GM18861 (cell line): ENCODE data around the gene TFPT.
"Not testable (repeated sequence)": the region's sequence is repeated elsewhere in the genome, so short reads cannot be mapped to it uniquely, and the experiment has no call there.

Experiments used
- ATAC-seq: cut with Tn5 transposase; IDR thresholded peaks from one replicate; pipeline ENCODE4 v1.9.1; 2021; ENCODE audit not compliant: unreplicated experiment

Gene TFPT

DNA sequence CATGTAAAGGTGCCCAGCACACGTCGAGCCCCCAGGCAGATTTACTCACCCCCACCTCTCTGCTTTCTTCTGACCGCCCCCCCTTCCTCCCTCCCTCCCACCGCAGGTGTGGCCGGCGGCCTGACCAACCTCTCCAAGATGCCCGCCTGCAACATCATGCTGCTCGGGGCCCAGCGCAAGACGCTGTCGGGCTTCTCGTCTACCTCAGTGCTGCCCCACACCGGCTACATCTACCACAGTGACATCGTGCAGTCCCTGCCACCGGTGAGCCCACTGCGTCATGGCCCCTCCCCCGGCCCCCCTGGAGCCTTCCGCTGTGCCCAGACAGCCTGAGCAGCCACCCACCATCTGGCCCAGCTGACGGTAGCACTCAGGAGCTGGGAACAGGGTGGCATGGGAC, 8.9 kb upstream of the TFPT start:
- ATAC-seq, result no peak

DNA sequence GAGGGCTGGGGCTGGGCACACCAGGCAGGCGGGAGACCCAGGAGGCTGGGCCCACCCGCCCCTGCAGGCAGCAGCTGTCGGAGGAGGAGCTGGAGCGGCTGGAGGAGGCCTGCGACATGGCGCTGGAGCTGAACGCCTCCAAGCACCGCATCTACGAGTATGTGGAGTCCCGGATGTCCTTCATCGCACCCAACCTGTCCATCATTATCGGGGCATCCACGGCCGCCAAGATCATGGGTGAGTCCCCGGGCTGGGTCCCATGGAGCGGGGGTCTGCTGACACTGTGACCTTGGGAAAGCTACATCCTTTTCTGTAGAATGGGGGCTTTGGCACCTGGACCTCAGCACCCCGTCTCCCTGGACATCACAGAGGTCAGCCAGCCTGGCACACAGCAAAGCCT, 8.2 kb upstream of the TFPT start:
- ATAC-seq, result no peak

DNA sequence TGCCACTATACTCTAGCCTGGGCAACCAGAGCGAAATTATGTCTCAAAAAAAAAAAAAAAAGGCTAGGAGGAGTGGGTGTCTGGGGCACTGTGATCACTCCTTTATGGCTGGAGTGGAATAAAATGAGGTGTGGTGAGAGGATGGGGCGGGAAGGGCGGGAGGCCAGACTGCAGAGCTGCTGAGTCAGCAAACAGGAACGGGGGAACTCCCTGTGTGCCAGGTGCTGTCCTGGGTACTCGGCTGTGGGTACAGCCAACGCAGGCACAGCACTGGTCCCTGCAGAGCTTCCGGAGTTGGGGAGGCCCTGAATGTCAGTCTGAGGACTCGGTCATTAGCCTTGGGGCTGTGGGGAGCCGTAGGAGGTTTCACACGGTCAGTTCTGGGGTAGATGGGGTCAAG, 5.8 kb upstream of the TFPT start:
- no peak for ATAC-seq

DNA sequence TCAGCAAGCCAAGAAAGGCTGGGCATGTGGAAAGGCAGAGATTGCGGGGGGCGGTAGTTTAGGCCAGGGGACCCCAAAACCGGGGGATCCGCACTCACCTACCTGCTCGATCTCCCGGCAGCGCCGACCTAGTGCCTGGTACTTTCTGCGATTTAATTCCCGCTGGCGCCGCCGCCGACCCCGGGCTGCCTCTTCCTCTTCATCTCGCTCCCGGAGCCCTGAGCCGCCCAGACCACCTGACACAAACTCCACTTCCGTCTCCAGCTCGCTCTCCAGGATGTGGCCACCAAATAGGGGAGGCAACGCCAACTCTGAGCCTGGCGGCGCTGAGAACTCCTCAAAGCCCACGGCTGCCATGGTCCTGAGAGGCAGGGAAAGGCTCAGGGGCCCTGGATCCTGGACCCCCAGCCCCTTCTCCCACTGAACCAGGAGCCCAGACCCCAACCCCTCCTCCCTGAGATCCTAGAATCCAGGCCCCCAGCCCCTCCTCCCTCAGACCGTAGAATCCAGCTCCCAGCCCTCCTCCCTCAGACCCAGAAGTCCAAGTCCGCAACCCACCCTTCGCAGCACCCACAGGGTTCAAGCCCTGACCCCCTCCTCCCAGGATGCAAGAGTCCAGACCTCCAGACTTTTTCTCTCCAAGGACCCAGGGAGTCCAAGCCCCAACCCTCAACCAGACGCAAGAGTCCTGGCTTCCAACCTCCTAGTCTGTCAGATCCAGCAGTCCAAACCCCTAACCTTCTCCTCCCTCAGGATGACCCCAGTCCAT, 933 bp downstream of the TFPT start:
- ATAC-seq, result no peak

DNA sequence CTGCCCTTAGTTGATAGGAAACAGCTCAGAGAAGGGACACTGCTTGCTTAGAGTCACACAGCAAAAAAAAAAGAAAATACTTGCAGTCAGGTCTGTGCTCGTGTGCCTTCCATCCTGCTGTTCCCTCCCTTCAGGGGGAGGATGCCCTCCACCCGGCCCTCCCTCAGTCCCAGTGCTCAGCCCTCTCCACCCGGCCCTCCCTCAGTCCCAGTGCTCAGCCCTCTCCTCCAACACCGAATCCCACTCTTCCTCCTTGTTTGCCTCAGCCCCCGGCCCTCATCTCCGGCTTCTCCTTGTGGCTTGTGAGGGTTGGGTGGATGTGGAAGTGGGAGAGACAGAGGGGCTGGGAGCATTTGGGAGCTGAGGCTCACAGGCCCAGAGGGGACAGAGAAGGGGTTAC, 5.8 kb downstream of the TFPT start:
- ATAC-seq, result no peak

DNA sequence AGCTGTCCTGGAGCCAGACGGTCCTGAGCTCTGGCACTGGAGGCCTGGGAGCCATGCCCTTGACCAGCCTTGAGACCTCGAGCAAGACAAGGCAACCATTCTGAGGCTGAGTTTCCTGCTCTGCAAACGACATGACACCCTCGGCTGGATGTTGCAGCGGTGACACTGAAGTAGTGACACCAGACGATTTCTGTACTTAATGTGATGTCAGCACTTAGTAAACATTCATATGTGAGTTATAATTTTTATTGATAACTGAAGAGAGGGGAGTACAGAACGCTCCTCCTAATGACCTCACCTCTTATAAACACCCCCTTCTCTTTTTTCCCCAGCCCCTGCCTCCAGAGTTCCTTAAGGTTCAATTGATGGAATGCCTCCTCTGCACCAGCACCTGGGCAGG, 7.0 kb downstream of the TFPT start:
- ATAC-seq, result no peak

DNA sequence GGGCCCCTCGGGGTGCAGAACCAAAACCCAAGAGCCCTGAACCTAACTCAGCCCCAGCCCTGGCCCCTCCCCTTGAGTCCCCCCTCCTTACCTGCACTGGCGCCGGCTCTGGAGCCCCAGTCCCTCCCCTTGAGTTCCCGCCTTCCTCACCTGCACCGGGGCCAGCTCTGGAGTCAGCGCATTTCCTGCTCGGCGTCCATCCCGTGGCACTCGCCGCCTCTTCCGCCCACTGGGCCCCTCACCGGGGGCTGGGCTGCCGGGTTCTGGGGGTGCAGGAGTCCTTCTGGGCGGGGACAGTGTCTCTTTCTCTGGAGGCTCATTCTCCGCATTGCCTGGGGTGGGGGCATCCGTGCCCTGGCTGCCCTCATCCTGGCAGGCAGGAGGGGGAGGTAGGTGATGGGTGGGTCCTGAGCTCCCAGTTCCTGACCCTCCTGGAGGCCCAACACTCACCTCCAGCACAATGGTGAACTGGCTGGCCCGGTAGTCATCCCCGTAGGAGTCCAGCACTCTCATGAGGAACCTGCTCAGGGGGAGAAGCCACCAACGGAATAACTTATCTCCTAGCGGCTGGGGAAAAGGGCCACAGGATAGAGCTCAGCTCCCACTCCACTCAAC, 7.5 kb downstream of the TFPT start:
- ATAC-seq, result no peak

DNA sequence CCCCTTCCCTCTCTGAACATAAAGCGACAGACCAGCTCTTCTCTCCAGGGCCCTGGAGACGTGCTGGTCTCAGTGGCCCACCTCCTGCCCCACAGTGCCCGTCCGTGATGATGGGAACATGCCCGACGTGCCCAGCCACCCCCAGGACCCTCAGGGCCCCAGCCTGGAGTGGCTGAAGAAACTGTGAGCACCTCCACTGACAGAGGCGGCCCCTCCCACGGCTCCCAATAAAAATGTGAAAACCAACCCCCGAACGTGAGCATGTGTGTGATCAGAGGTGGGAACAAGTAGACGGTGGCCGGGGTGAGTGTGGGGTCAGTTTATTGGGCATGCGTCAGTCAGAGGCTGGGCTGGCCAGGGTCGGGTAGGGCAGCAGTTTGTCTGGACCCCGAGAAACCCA, 8.7 kb downstream of the TFPT start:
- no peak for ATAC-seq

DNA sequence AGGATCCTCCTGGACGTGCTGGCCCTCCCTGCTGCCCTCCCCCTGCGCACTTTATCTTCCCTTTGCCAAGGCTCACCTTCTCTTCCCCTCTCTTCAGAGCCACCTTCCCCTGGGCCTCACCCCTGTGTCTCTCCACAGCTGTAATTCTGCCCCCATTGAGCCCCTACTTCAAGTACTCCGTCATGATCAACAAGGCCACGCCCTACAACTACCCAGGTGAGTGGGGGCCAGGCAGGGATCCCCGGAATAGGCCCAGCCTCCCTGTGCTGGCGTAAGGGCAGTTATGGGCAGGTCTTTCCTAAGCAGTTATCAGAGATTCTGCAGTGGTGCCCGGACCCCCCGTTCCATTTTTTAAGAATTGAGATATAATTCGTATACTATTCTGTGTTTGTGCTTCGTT, 9.7 kb downstream of the TFPT start:
- no peak for ATAC-seq

DNA sequence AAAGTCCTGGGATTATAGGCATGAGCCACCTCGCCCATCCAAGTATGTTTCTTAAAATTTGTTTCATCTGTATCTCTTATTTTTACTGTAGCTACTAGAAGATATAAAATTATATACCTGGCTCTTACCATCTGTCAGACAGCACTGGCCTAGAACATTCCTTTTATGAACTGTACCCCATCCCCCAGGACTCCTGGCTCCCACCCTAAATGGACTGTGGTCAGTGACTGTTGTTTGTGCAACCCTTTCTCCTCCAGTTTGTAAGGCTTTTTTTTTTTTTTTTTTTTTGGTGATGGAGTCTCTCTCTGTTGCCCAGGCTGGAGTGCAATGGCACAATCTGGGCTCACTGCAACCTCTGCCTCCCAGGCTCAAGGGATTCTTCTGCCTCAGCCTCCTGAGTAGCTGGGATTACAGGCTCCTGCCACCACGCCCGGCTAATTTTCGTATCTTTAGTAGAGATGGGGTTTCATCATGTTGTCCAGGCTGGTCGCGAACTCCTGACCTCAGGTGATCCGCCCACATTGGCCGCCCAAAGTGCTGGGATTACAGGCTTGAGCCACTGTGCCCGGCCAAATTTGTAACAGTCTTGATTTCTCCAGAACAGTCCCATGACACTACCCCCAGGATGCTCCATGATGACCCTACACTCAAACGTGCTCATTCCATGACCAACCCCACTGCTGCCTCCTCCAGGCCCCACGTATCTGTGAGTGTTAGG, 10.3 kb downstream of the TFPT start:
- ATAC-seq, result no peak

DNA sequence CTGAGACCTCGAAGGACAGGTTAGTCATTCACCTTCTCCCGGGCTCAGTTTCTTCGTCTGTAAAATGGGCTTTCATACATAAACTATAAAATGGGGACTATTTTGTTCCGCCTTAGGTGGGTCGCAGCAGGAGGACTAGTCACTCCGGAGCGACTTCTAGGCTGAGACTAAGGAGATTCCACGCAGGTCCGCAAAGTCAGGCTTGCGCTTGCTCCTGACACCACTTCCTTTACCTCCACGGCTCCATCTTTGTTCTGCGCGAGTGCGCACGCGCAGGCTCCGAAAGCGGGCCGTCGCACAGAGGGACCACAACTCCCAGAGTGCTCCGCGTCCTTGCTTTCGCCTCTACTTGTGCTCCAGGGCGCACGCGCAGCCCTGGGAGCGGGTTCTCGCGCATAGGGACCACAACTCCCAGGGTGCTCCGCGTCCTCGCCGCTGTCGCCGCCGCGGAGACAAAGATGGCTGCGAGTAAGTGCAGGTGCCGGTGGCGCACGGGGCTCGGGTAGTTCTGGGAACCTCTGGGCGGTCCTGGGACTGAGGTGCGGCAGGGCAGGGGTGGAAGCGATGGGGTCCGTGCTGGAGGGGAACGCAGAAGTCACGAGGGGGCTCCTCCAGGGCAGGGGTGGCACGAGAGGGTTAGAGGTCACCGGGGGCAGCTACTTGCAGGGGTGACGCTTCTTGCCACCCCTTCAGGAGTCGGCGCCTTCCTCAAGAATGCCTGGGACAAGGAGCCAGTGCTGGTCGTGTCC, 12.9 kb downstream of the TFPT start, which contains the start of gene NDUFA3:
Gene NDUFA3 (plus strand): TSS at position 435 of the 749 bp plus-strand sequence. CDS start 24 bp downstream, at position 459.
- peak; percentile 97 for ATAC-seq

DNA sequence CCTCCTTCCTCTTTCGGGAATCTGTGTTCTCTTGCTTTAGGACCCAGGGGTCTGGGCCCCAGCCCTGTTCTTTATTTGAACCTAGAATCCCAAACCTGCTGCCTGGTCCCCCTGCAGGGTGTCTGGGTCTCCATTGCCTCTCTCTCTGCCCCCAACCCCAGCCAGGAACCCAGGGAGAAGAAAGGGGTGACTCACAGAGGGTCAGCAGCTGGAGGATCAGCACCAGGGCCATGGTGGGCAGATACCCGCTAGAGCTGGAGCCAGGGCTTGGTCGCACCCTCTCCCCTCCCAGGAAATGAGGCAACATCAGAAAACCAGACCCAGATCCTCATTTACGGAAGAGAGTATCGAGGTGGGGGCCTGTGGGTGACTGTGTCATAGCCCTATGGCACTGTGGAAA, 14.9 kb downstream of the TFPT start, which contains the start of gene OSCAR:
Gene OSCAR (minus strand): TSS at position 243 of the 400 bp plus-strand sequence. CDS start 11 bp downstream, at position 232.
- no peak for ATAC-seq

DNA sequence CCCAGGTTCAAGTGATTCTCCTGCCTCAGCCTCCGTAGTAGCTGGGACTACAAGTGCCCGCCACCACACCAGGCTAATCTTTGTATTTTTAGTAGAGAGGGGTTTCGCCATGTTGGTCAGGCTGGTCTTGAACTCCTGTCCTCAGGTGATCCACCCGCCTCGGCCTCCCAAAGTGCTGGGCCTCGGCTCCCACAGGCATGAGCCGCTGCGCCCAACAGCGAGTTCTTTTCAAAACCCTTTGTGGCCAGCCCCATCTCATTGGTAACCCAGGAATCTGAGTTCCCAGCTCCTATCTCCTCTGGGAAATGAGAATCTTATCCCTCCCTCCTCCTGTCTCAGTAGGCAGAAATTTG, 15.6 kb downstream of the TFPT start:
- ATAC-seq, result not testable (repeated sequence)

DNA sequence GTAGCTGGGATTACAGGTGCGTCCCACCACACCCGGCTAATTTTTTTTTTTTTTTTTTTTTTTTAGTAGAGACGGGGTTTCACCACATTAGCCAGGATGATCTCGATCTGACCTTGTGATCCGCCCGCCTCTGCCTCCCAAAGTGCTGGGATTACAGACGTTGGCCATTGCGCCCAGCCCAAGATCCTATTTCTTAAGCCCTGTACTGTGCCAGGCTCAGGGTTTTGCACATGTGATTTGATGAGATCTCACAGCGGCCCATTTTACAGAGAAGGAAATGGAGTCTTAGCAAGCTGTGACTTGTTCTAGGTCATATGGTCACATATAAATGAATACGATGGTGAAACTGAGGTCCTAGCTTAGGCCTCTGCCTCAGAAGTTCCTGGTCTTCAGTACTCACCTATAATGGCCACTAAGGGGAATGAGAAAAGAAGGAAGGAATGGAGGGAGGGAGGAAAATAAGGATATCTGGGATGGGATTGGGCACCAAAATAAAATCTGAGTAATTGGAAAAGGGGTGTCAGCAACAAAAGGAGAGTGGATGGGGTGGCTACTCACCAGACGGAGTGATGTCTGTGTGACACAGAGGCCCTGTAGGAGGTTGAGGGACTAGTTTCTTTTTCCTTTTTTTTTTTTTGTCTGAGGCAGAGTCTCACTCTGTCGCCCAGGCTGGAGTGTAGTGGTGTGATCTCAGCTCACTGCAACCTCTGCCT, 16.1 kb downstream of the TFPT start:
- no peak for ATAC-seq

DNA sequence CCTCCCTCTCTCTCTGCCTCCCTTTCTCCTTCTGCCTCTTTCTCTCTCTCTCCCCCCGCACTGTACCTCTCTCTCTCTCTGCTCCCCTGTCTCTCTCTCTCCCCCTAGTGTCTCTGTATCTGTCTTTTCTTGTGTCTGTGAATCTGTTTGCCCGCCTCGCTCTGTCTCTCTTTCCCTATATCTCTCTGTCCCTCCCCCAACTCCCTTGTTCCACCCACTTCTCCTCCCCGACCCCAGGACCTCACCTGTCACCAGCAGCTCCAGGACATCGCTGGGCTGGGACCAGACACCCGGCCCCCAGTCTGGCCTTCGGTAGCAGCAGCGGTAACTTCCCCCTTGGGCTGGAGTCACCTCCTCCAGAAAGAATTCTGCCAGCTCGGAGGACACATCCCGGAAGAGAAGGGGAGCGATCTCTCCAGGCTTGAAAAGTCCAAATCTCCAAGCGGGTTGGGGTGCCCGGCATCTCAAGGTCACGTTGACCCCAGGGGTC, 18.8 kb downstream of the TFPT start:
- no peak for ATAC-seq

DNA sequence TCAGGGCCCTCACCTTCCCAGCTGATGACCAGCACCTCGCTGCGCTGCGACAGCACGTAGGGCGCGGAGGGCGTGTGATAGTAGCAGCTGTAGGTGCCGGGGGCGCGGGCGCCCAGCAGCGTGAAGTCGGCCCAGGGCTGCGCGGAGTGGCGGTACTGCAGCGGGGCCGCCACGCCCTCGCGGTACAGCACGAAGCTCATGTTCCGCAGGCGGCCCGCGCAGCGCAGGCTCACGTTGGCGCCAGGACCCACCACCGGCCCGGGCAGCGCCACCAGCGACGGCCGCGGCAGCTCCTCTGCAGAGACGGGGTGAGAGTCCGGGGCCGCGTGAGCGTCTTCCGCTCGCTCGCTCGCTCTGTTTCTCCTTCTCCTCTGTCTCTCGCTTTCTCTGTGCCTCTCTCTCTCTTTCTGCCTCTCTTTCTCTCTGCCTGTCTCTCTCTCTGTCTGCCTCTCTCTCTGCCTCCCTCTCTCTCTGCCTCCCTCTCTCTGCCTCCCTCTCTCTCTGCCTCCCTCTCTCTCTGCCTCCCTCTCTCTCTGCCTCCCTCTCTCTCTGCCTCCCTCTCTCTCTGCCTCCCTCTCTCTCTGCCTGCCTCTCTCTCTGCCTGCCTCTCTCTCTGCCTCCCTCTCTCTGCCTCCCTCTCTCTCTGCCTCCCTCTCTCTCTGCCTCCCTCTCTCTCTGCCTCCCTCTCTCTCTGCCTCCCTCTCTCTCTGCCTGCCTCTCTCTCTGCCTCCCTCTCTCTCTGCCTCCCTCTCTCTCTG, 19.4 kb downstream of the TFPT start:
- not testable (repeated sequence) for ATAC-seq

DNA sequence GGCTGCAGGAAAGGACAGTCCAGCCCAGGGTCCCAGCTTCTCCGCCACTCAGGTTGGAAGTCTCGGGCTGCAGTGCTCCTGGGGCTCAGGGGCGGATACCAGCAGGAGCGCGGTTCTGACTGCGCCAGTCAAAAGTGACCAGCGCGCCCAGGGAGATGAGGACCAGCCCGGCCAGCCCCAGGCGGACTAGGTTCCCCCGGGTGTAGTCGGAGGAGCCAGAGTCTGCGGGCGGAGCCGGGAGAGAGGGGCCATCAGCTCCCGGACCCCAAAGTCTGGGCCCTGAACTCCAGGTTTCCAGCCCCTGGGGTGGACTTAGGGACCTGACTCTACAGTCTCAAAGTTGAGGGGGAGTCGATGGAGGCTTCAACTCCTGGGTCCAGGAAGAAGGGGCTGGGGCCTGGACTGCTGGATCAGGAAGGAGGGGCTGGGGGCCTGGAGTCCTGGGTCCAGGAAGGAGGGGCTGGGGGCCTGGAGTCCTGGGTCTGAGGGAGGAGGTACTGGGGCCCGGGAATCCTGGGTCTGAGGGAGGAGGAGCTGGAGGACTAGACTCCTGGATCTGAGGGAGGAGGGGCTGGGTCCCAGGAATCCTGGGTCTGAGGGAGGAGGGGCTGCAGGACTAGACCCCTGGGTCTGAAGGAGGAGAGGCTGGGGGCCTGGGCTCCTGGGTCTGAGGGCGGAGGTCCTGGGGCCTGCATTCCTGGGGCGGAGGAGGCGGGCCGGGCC, 20.2 kb downstream of the TFPT start:
- ATAC-seq, result no peak

DNA sequence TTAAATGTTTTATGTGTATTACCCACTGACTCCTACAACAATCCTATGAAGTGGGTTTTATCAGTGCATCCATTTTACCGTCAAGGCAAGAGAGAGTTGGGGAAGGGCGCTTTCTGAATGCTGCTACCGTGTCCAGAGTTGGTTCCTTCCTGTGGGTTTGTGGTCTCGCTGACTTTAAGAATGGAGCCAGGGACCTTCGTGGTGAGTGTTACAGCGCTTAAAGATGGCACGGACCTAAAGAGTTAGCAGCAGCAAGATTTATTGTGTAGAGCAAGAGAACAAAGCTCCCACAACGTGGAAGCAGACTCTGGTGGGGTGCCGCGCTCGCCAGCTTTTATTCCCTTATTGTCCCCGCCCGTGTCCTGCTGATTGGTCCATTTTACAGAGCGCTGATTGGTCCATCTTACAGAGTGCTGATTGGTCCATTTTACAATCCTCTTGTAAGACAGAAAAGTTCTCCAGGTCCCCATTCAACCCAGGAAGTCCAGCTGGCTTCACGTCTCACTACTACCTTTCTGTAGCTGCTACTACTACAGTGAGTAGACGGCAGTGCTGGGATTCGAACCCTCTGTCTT, 20.9 kb downstream of the TFPT start:
- ATAC-seq, result no peak

DNA sequence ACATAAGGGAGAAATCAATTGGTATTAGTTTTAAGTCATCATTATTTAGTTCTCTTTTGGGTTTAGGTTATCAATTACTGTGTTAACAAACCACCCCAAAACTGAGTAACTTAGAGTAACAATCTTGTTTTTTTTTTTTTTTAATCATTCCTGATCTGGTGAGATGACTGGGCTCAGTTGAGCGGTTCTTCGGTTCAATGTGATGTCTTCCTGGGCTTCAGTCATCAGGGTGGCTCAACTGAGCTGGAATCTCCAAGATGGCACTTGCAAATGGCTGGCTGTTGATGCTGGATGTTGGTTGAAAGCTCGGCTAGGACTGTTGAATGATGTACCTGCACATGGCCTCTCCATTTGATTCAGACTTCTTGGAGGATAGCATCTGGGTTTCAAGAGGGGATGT, 31.0 kb downstream of the TFPT start:
- ATAC-seq, result no peak
